Type B pancreatic cell (in vitro differentiated cells): ENCODE data around the gene NPC1L1. TPM values are rescaled to one million over a fixed set of nuclear protein-coding genes. Genes with fewer than 3 reads are reported as not detected.

Experiments
- DNase-seq: peaks from one replicate; pipeline ENCODE4 v3.0.0; 2021; ENCODE audit warnings: mixed read lengths; ENCODE audit not compliant: unreplicated experiment; ENCODE audit errors: extremely low spot score
- H3K27ac Mint-ChIP-seq: 2 replicates; pipeline ENCODE4 v1.8.0; 2021; ENCODE audit warnings: mild to moderate bottlenecking, mixed read lengths
- H3K27me3 Mint-ChIP-seq: 2 replicates; pipeline ENCODE4 v1.8.0; 2021; ENCODE audit warnings: mixed read lengths
- H3K36me3 Mint-ChIP-seq: 2 replicates; pipeline ENCODE4 v1.8.0; 2021; ENCODE audit warnings: mixed read lengths
- H3K4me1 Mint-ChIP-seq: one replicate; pipeline ENCODE4 v1.8.0; 2021; ENCODE audit warnings: mixed read lengths; ENCODE audit not compliant: unreplicated experiment
- H3K4me3 Mint-ChIP-seq: 2 replicates; pipeline ENCODE4 v1.8.0; 2021; ENCODE audit warnings: mild to moderate bottlenecking, mixed read lengths
- H3K9me3 Mint-ChIP-seq: 2 replicates; pipeline ENCODE4 v1.8.0; 2021; ENCODE audit warnings: mixed read lengths
- CTCF ChIP-seq: fragments of 200-600 bp; sonication (generic); conservative IDR thresholded peaks from 2 replicates; pipeline ENCODE4 v1.5.0; 2021; ENCODE audit warnings: antibody characterized with exemption, mild to moderate bottlenecking
- total RNA-seq: library from RNA; stranded (reverse); gene quantifications from 2 replicates; pipeline ENCODE4 v1.2.1, GENCODE V29; 2021; ENCODE audit warnings: low replicate concordance

The NPC1L1 gene
- total RNA-seq, 1 donor from 2014 or later: 8.8 TPM

GRCh38 chr7:44484482-44485313 is 56.4 kb downstream of the NPC1L1 start:
- TF ChIP-seq CTCF: no peak
- peaks cover 47% of the 10 kb centered on the region for H3K36me3 Mint-ChIP-seq
- no peaks in the 10 kb centered on the region for H3K27me3 Mint-ChIP-seq
- H3K4me3 Mint-ChIP-seq: no peak overlapping the region
- peaks cover 27% of the 10 kb centered on the region for H3K4me1 Mint-ChIP-seq
- no peak overlapping the region for H3K27ac Mint-ChIP-seq
- no peaks in the 10 kb centered on the region for H3K9me3 Mint-ChIP-seq
- DNase-seq: no peak

- DNase-seq: no peak
- H3K36me3 Mint-ChIP-seq: peaks cover 41% of the 10 kb centered on the region
- no peak for TF ChIP-seq CTCF
- H3K4me3 Mint-ChIP-seq: no peak overlapping the region
- H3K4me1 Mint-ChIP-seq: peaks cover 12% of the 10 kb centered on the region
- no peak overlapping the region for H3K27ac Mint-ChIP-seq
- H3K9me3 Mint-ChIP-seq: no peaks in the 10 kb centered on the region
- no peaks in the 10 kb centered on the region for H3K27me3 Mint-ChIP-seq
Observed at GRCh38 chr7:44482502-44483485, 58.3 kb downstream of the NPC1L1 start.

- peaks cover 14% of the 10 kb centered on the region for H3K36me3 Mint-ChIP-seq
- no peaks in the 10 kb centered on the region for H3K9me3 Mint-ChIP-seq
- H3K4me3 Mint-ChIP-seq: no peak overlapping the region
- no peak overlapping the region for H3K27ac Mint-ChIP-seq
- TF ChIP-seq CTCF: no peak
- H3K27me3 Mint-ChIP-seq: no peaks in the 10 kb centered on the region
- no peak for DNase-seq
- peaks cover 9% of the 10 kb centered on the region for H3K4me1 Mint-ChIP-seq
Observed at GRCh38 chr7:44477938-44478337, 63.2 kb downstream of the NPC1L1 start.

GRCh38 chr7:44477063-44477830 is 63.9 kb downstream of the NPC1L1 start:
- H3K27ac Mint-ChIP-seq: no peak overlapping the region
- peak; percentile 90 for TF ChIP-seq CTCF
- peaks cover 16% of the 10 kb centered on the region for H3K4me1 Mint-ChIP-seq
- H3K27me3 Mint-ChIP-seq: no peaks in the 10 kb centered on the region
- H3K36me3 Mint-ChIP-seq: peaks cover 10% of the 10 kb centered on the region
- H3K4me3 Mint-ChIP-seq: no peak overlapping the region
- H3K9me3 Mint-ChIP-seq: no peaks in the 10 kb centered on the region
- peak; percentile 74 for DNase-seq

GRCh38 chr7:44476313-44476712 is 64.8 kb downstream of the NPC1L1 start:
- no peak for DNase-seq
- Mint-ChIP-seq H3K27ac (no peak overlapping the region), H3K4me1 (peaks cover 21% of the 10 kb centered on the region), H3K27me3 (no peaks in the 10 kb centered on the region), H3K36me3 (peaks cover 13% of the 10 kb centered on the region), H3K4me3 (no peak overlapping the region), H3K9me3 (no peaks in the 10 kb centered on the region)
- TF ChIP-seq CTCF: no peak
